GM19035 (cell line): ENCODE data around the gene GNG3.
A peak's percentile ranks its signal among the peaks of the same experiment; 100 is the strongest.
"Not testable (repeated sequence)": the region's sequence is repeated elsewhere in the genome, so short reads cannot be mapped to it uniquely, and the experiment has no call there.

ENCODE experiments used
- ATAC-seq: cut with Tn5 transposase; IDR thresholded peaks from one replicate; pipeline ENCODE4 v1.9.1; 2021; ENCODE audit not compliant: unreplicated experiment

Gene GNG3

DNA sequence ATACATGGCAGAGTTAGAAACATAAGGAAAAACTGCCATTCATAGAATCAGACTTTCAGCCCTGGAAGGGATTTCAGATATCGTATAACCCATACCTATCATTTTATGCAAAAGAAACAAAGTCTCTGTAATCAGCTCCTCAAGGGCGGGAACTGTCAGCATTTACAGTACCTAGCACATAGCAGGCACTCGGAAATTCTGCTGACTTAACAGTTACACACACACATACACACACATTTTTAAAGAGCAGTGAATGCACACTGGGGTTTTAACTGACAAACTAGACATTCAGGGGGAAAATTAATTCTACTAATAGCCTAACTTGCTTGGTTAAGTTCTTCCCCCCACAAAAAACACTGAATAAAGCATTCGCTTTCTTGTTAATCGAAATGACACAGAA lies 8.7 kb downstream of the GNG3 start:
- no peak for ATAC-seq

GRCh38 chr11:62716816-62717215 lies 9.3 kb downstream of the GNG3 start:
- ATAC-seq = no peak

- no peak for ATAC-seq
These were observed 12.0 kb downstream of the GNG3 start for GRCh38 chr11:62719302-62719978.

GRCh38 chr11:62721994-62722393 lies 14.5 kb downstream of the GNG3 start:
- ATAC-seq = no peak

- no peak for ATAC-seq
These were observed 16.7 kb downstream of the GNG3 start for GRCh38 chr11:62724171-62724570.

- ATAC-seq = no peak
These were observed 18.2 kb downstream of the GNG3 start for GRCh38 chr11:62725646-62726045.

DNA sequence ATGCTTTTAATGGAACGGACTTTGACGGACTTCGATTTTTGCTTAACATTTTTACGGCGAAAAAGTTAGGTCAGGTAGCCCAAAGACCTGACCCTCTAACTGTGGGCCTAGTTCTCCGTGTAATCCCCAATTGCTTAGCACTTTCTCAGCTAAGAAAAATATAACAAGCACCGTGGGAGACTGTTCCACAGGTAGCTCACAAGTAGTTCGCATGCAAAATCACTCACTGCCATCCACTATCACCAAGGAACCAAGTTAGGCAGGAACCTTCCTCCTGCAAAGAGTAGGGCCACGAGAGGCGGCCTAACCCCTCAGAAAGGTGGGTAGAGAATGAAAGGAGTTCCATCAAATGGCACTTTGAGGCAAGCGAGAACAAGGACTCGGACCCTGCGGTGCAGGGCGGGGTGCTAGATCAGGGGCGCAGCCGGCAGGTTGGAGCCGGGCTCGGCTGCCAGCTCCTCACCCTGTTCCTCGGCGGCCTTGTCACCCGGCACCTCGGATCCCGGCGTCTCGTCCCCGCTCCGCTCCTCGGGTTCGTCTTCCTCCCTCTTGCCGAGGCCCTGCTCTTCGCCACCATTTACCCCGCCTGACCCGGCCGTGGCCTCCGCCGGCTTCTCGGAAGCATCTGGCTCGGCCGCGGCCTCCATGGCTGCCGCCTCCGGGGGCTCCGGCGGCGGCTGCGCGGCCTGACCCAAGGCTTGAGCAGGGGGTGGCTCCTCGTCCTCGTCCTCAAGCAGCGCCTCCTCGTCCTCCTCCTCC lies 18.9 kb downstream of the GNG3 start:
- no peak for ATAC-seq

DNA sequence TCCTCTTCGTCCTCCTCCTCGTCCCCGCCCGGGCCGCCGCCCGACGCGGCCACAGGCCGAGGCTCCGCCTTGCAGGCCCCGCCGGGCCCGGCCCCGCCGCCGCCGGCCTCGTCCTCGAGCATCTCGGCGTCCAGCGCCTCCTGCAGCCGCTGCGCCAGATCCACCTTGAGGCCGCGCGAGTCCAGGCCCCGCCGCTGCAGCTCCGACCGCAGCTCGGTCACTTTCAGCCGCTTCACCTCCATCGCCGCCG lies 19.4 kb downstream of the GNG3 start:
- no peak for ATAC-seq

GRCh38 chr11:62727165-62727871 lies 19.8 kb downstream of the GNG3 start, which contains the start of gene HNRNPUL2:
Gene HNRNPUL2, minus strand, starts transcription at chr11:62727457. Its CDS starts 301 bp downstream, at chr11:62727156.
- ATAC-seq = peak; percentile 71

- peak; percentile 55 for ATAC-seq
These were observed 20.3 kb downstream of the GNG3 start for GRCh38 chr11:62727872-62728170.

DNA sequence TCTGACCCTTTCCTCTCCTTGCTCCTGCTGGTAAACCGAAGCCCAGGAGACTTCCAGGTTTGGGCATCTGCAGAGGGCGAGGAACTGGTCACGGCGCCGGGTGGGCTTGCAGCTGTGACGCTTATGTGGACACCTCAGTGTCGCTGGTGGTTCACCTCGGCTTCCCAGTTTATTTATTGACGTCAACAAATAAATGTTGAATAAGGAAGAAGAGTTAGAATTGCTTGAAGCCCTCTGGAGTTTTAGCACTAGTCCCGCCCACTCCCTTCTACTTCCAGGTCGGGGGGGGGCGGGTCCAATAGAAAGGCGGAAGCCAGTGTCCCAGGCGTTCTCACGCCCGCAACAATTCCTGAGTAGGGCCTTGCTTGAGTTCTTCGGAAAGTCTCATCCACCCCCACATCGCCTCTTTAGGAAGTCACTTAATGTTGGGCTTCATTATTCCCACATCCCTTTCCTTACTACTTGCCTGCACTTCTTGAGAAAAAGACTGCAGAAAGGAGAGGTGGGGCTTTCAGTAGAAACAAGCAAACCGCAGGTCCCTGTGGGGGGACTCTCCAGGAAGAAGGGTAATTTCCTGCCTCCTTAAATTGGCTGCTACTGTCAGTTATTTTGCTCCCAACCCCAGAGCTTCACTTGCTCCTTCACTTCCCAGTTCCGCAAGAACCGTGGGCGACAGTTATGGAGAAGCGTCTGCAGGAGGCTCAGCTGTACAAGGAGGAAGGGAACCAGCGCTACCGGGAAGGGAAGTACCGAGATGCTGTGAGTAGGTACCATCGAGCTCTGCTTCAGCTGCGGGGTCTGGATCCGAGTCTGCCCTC lies 20.9 kb downstream of the GNG3 start, which contains the start of gene TTC9C:
TTC9C (plus strand) TSS at position 316 of the 818 bp plus-strand sequence; CDS start at position 679, 363 bp downstream.
- ATAC-seq = peak; percentile 17

- ATAC-seq = not testable (repeated sequence)
These were observed 22.6 kb downstream of the GNG3 start for GRCh38 chr11:62730076-62730475.

- ATAC-seq = no peak
These were observed 25.4 kb downstream of the GNG3 start for GRCh38 chr11:62732830-62733229.

DNA sequence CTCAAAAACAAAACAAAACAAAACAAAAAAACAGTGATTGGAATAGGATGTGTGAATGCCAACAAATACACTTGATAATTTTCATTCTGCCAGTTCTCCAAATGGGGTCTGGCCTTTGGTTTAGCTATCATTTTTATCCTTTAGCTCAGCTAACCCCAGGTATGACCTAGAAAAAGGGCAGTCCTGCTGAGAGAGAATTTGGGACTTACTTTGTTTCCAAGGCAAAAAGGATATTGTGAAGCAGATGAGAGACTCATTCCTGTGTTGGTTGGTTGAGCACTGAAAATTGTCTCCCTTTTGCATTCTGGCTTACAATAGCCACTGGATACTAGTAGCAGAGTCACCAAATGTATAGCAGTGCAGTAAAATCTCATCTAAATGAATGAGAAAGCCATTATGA lies 29.7 kb downstream of the GNG3 start:
- no peak for ATAC-seq

DNA sequence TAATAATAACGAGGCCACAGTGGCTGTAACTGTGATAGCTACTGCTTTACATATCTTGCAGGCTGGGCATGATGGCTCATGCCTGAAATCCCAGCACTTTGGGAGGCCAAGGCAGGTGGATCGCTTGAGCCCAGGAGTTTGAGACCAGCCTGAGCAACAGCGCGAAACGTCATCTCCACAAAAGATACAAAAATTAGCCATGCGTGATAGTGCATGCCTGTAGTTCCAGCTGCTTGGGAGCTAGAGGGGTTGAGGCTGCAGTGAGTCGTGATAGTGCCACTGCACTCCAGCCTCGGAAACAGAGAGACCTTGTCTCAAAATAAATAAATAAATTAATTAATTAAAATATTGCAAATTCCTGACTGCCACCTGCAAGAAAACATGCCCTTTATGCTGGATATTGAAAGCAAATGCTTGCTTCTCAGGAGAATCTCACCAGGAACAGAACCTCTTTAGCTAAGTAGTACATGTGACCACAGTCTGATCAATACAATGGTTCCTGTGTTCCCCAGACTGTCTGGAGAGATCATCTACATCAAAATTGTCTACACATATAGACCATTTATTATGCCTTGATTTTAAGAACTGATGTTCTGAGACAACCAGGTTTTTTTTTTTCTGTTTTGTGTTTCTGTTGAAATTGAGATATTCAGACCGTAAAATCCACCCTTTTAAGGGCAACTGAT lies 40.1 kb downstream of the GNG3 start:
- ATAC-seq = no peak

- ATAC-seq = not testable (repeated sequence)
These were observed 42.5 kb downstream of the GNG3 start for GRCh38 chr11:62749931-62750330.

- ATAC-seq = no peak
These were observed 44.8 kb downstream of the GNG3 start for GRCh38 chr11:62752177-62752785.

GRCh38 chr11:62752994-62753735 lies 45.7 kb downstream of the GNG3 start:
- ATAC-seq = no peak

GRCh38 chr11:62753736-62754603 lies 46.5 kb downstream of the GNG3 start, which contains the start of gene ZBTB3:
Gene ZBTB3, minus strand, starts transcription at chr11:62754160. Its CDS starts 496 bp downstream, at chr11:62753664.
- peak; percentile 95 for ATAC-seq
